ENCODE data around the gene LEP. TPM values are rescaled to one million over a fixed set of nuclear protein-coding genes. Genes with fewer than 3 reads are reported as not detected.

Gene LEP
- total and polyA plus RNA-seq, 2 donors (not counting 1 experiment from before 2014, with no cell fraction given), result not detected

GRCh38 chr7:128259131-128260061 lies 18.3 kb downstream of the LEP start:
- Histone ChIP-seq H3K4me2 (replicated peaks; ENCODE audit: low read depth, low read length, poor library complexity, severe bottlenecking) (no peak overlapping the region), H3K27me3 (replicated peaks in 1 of 4; ENCODE audit: control extremely low read depth in 1 of 4, control insufficient read depth in 3 of 4, insufficient read depth in 4 of 4, low read length in 3 of 4) (peaks cover 0 to 7% (median 0%) of the 10 kb centered on the region in 4 experiments), H3K36me3 (replicated peaks in 1 of 2; ENCODE audit: control extremely low read depth in 1 of 2, control insufficient read depth in 1 of 2, extremely low read depth in 1 of 2, insufficient read depth in 2 of 2, low read length in 1 of 2) (no peaks in the 10 kb centered on the region), H3K27ac (ENCODE audit: low read length in 2 of 2) (no peak overlapping the region), H2AFZ (ENCODE audit: insufficient read depth, low read depth, low read length, poor library complexity, severe bottlenecking) (no peak overlapping the region), H3K4me3 (ENCODE audit: control extremely low read depth in 1 of 5, extremely low read depth in 1 of 5, insufficient read depth in 1 of 5, low read depth in 2 of 5, low read length in 4 of 5) (no peak overlapping the region), H3K9me3 (ENCODE audit: control extremely low read depth in 1 of 3, control insufficient read depth in 2 of 3, insufficient read depth in 1 of 3, low read length in 2 of 3) (no peaks in the 10 kb centered on the region), H3K4me1 (ENCODE audit: control insufficient read depth in 2 of 2, insufficient read depth in 2 of 2, low read length in 2 of 2) (no peaks in the 10 kb centered on the region), H3K9ac (ENCODE audit: low read length) (no peak overlapping the region), H4K20me1 (ENCODE audit: control insufficient read depth, insufficient read depth, low read length, poor library complexity, severe bottlenecking) (no peaks in the 10 kb centered on the region), H3K79me2 (ENCODE audit: control insufficient read depth, insufficient read depth, low read length) (no peaks in the 10 kb centered on the region)
- Mint-ChIP-seq H3K27ac (no peak overlapping the region), H3K27me3 (peaks cover 19% of the 10 kb centered on the region), H3K4me1 (no peaks in the 10 kb centered on the region), H3K4me3 (no peak overlapping the region), H3K9me3 (ENCODE audit: insufficient read depth) (no peaks in the 10 kb centered on the region)
- intact Hi-C loops (cut with micrococcal nuclease), result no loop called here
- ATAC-seq (ENCODE audit: low read depth) (no peak), DNase-seq (no peak)
- ChIA-PET POLR2A (no interaction called here), CTCF (no interaction called here)
- TF ChIP-seq CTCF (IDR thresholded peaks at IDR 0.05), result no peak
- no peak for TF ChIP-seq EZH2 (IDR thresholded peaks at IDR 0.05; ENCODE audit: borderline replicate concordance, insufficient read depth, low read depth, low read length, poor library complexity, severe bottlenecking)
- WGBS (ENCODE audit: insufficient coverage), result 84% methylated on average over 6 of the region's 11 CpGs

Measured in B cell (primary cell).